Measurements from ENCODE around the gene PANX2. TPM values are rescaled to one million over a fixed set of nuclear protein-coding genes. Genes with fewer than 3 reads are reported as not detected.

PANX2 gene
- total RNA-seq, 1 experiment from 2014 or later, result 9.4 TPM

- TF ChIP-seq CTCF (conservative IDR thresholded peaks at IDR 0.05; ENCODE audit: low read depth, low read length) (no peak), EZH2phosphoT487 (IDR thresholded peaks at IDR 0.05; ENCODE audit: borderline replicate concordance, low read length) (no peak), EZH2 (IDR thresholded peaks at IDR 0.05; ENCODE audit: low read length, unreplicated experiment) (no peak)
Observed at GRCh38 chr22:50140615-50141014, 29.9 kb upstream of the PANX2 start.

GRCh38 chr22:50141462-50141861 lies 29.1 kb upstream of the PANX2 start:
- Histone ChIP-seq H3K9me2 (replicated peaks; ENCODE audit: low read length) (no peaks in the 10 kb centered on the region), H3K79me2 (ENCODE audit: low read length) (no peaks in the 10 kb centered on the region), H3K27ac (ENCODE audit: low read length) (no peak overlapping the region), H3K27me3 (ENCODE audit: low read length) (no peaks in the 10 kb centered on the region), H3F3A (ENCODE audit: low read length, unreplicated experiment) (no peaks in the 10 kb centered on the region), H2AFZ (ENCODE audit: low read length) (no peak overlapping the region), H3K4me1 (ENCODE audit: insufficient read depth, low read length) (no peaks in the 10 kb centered on the region; the same call in 1 of the 2 replicates), H3K9me3 (ENCODE audit: low read length) (no peaks in the 10 kb centered on the region), H3K36me3 (ENCODE audit: low read depth, low read length) (no peaks in the 10 kb centered on the region), H3K4me3 (ENCODE audit: low read length) (no peak overlapping the region), H3K4me2 (ENCODE audit: low read length) (no peak overlapping the region), H4K20me1 (ENCODE audit: low read length) (no peaks in the 10 kb centered on the region), H3K9ac (ENCODE audit: low read length) (no peak overlapping the region)
- no TSS peak for BruUV-seq (replicated peaks)
- CTCF ChIA-PET, result no interaction called here
- intact Hi-C loops (cut with micrococcal nuclease), result loop anchor here (5.0 kb wide), 1 partner anchor 209 kb away; no protein-coding TSS in a partner anchor
- no peak for ATAC-seq
- DNase-seq, result no peak
- TF ChIP-seq CTCF (conservative IDR thresholded peaks at IDR 0.05; ENCODE audit: low read depth, low read length) (no peak), EZH2phosphoT487 (IDR thresholded peaks at IDR 0.05; ENCODE audit: borderline replicate concordance, low read length) (no peak), EZH2 (IDR thresholded peaks at IDR 0.05; ENCODE audit: low read length, unreplicated experiment) (no peak)
- POLR2A ChIA-PET (ENCODE audit: unreplicated experiment), result interaction anchor here (0.6 kb wide), 1 partner anchor 137 kb away, joined by 8 read pairs; no protein-coding TSS in a partner anchor

More at GRCh38 chr22:50140615-50141014, 29.9 kb upstream of the PANX2 start:
- Histone ChIP-seq H4K20me1 (ENCODE audit: low read length) (no peaks in the 10 kb centered on the region), H3K9me2 (replicated peaks; ENCODE audit: low read length) (no peaks in the 10 kb centered on the region), H3K9ac (ENCODE audit: low read length) (no peak overlapping the region), H2AFZ (ENCODE audit: low read length) (no peak overlapping the region), H3K79me2 (ENCODE audit: low read length) (no peaks in the 10 kb centered on the region), H3K4me2 (ENCODE audit: low read length) (no peak overlapping the region), H3K9me3 (ENCODE audit: low read length) (no peaks in the 10 kb centered on the region), H3K27ac (ENCODE audit: low read length) (no peak overlapping the region), H3K27me3 (ENCODE audit: low read length) (no peaks in the 10 kb centered on the region), H3K4me1 (ENCODE audit: insufficient read depth, low read length) (no peaks in the 10 kb centered on the region; the same call in 1 of the 2 replicates), H3F3A (ENCODE audit: low read length, unreplicated experiment) (no peaks in the 10 kb centered on the region), H3K36me3 (ENCODE audit: low read depth, low read length) (no peaks in the 10 kb centered on the region), H3K4me3 (ENCODE audit: low read length) (no peak overlapping the region)
- ChIA-PET POLR2A (ENCODE audit: unreplicated experiment) (no interaction called here), CTCF (no interaction called here)
- no peak for DNase-seq
- ATAC-seq, result no peak
- BruUV-seq (replicated peaks), result no TSS peak
- intact Hi-C loops (cut with micrococcal nuclease), result loop anchor here (5.0 kb wide), 1 partner anchor 208 kb away; no protein-coding TSS in a partner anchor

- no peaks in the 10 kb centered on the region for H3K9me2 ChIP-seq (replicated peaks; ENCODE audit: low read length)
- no peak overlapping the region for H3K9ac ChIP-seq (ENCODE audit: low read length)
- H3K36me3 ChIP-seq (ENCODE audit: low read depth, low read length), result no peaks in the 10 kb centered on the region
- ATAC-seq, result no peak
- BruUV-seq (replicated peaks), result no TSS peak
- no peak overlapping the region for H3K27ac ChIP-seq (ENCODE audit: low read length)
- no peaks in the 10 kb centered on the region; the same call in 1 of the 2 replicates for H3K4me1 ChIP-seq (ENCODE audit: insufficient read depth, low read length)
- H3K9me3 ChIP-seq (ENCODE audit: low read length), result no peaks in the 10 kb centered on the region
- no peaks in the 10 kb centered on the region for H4K20me1 ChIP-seq (ENCODE audit: low read length)
- H3K27me3 ChIP-seq (ENCODE audit: low read length), result no peaks in the 10 kb centered on the region
- H3K4me3 ChIP-seq (ENCODE audit: low read length), result no peak overlapping the region
- ChIA-PET POLR2A (ENCODE audit: unreplicated experiment) (interaction anchor here (0.6 kb wide), 1 partner anchor 138 kb away, joined by 8 read pairs; no protein-coding TSS in a partner anchor), CTCF (no interaction called here)
- intact Hi-C loops (cut with micrococcal nuclease), result loop anchor here (5.0 kb wide), 1 partner anchor 210 kb away; no protein-coding TSS in a partner anchor
- H2AFZ ChIP-seq (ENCODE audit: low read length), result no peak overlapping the region
- TF ChIP-seq CTCF (conservative IDR thresholded peaks at IDR 0.05; ENCODE audit: low read depth, low read length) (peak; percentile 21), EZH2phosphoT487 (IDR thresholded peaks at IDR 0.05; ENCODE audit: borderline replicate concordance, low read length) (no peak)
- no peak overlapping the region for H3K4me2 ChIP-seq (ENCODE audit: low read length)
- H3K79me2 ChIP-seq (ENCODE audit: low read length), result no peaks in the 10 kb centered on the region
- H3F3A ChIP-seq (ENCODE audit: low read length, unreplicated experiment), result no peaks in the 10 kb centered on the region
- DNase-seq, result no peak
Observed at GRCh38 chr22:50141891-50142363, 28.6 kb upstream of the PANX2 start.
